IMR-90 (cell line): ENCODE measurements around the gene FAF1.

Source experiments
- BHLHE40 ChIP-seq: fragments of 150-350 bp; IDR thresholded peaks from 2 replicates; pipeline ENCODE4 v1.6.1; 2016; ENCODE audit warnings: mild to moderate bottlenecking, low read depth, low read length
- CTCF ChIP-seq: conservative IDR thresholded peaks from 2 replicates; pipeline ENCODE4 v1.5.1; 2012; ENCODE audit warnings: mild to moderate bottlenecking, low read depth, low read length, improper control_type of control experiment

DNA sequence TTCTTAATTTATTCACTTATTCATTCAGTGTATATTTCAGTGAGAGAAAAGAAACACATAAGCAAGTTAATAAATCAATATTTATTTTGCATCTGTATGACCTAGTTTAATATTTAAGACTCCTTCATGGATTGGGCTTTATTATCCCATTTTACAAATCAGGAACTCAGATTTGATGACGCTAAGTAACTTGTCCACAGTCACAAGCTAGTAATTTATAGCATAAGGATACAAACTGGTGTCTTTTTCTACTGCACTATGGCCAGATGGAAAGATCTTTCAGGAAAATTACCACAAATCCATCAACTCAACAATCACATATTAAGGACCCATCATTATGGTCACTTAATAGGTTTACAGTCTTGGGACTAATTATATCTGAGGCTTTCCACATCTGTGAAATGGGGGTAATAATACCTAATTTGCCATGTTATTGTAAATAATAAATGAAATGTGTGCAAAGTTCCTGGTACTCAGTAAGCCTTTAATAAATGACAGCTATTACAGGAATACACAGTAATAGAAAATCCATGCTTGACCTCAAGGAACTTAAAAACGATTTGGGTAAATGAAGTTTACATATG lies 23.2 kb upstream of the FAF1 start:
- no peak for TF ChIP-seq BHLHE40
- no peak for TF ChIP-seq CTCF
